ENCODE results near the gene NUAK1.

GRCh38 chr12:106049105-106049504, 89.6 kb downstream of the NUAK1 start:
- no peak for TF ChIP-seq SIN3A (IDR thresholded peaks at IDR 0.05; ENCODE audit: borderline replicate concordance, insufficient read depth, low read length)
- no peak for TF ChIP-seq REST (IDR thresholded peaks at IDR 0.05; ENCODE audit: insufficient read depth in 1 of 2, low read depth in 2 of 2, low read length in 2 of 2)
- TF ChIP-seq POLR2AphosphoS5 (IDR thresholded peaks at IDR 0.05; ENCODE audit: low read depth, low read length): no peak
